Gastroesophageal sphincter (tissue), 3 donors: ENCODE data around the gene TIMP4.

Source experiments
- CTCF ChIP-seq, 4 experiments: fragments of 200-600 bp in 2 of 4; fragments of 450-650 bp in 2 of 4; sonication (generic) in 1 of 4; IDR thresholded peaks; one replicate each; pipeline ENCODE4 v1.5.1; 2017 to 2019; ENCODE audit warnings: antibody characterized with exemption in 4 of 4, mild to moderate bottlenecking in 2 of 4, moderate library complexity in 2 of 4
- EP300 ChIP-seq: sonication (generic); formaldehyde crosslinking; IDR thresholded peaks from one replicate; pipeline ENCODE4 v1.6.1; 2017; ENCODE audit warnings: antibody characterized with exemption, mild to moderate bottlenecking
- POLR2A ChIP-seq, 2 donors: fragments of 450-650 bp; IDR thresholded peaks; one replicate each; pipeline ENCODE4 v1.6.1; 2017; ENCODE audit warnings: antibody characterized with exemption in 2 of 2, mild to moderate bottlenecking in 2 of 2, moderate library complexity in 1 of 2
- POLR2AphosphoS5 ChIP-seq: sonication (generic); formaldehyde crosslinking; IDR thresholded peaks from one replicate; pipeline ENCODE4 v1.6.1; 2017; ENCODE audit warnings: antibody characterized with exemption

GRCh38 chr3:12157026-12157425 lies 1.7 kb downstream of the TIMP4 start:
- TF ChIP-seq CTCF (IDR thresholded peaks at IDR 0.05) (no peak), POLR2A (IDR thresholded peaks at IDR 0.05) (no peak), POLR2AphosphoS5 (no peak), EP300 (no peak)
